PC-9 (cell line): ENCODE results near the gene SLFN12. TPM values are rescaled to one million over a fixed set of nuclear protein-coding genes. Genes with fewer than 3 reads are reported as not detected.
"Not testable (repeated sequence)": the region's sequence is repeated elsewhere in the genome, so short reads cannot be mapped to it uniquely, and the experiment has no call there.

Source experiments
- BruUV-seq: library from RNA; stranded (reverse); fragments of 400-500 nt; replicated peaks from 2 replicates; lab custom pipeline; 2021; lab: Mats Ljungman, UMichigan
- CTCF ChIA-PET: fragments of 300-600 bp; sonication (Branson Sonifier 250); formaldehyde crosslinking; loops from one replicate; lab custom pipeline; 2022; ENCODE audit warnings: antibody characterized with exemption; lab: Charles Lee
- POLR2A ChIA-PET: fragments of 300-600 bp; sonication (Branson Sonifier 250); formaldehyde crosslinking; loops from one replicate; lab custom pipeline; 2022; ENCODE audit warnings: antibody characterized with exemption; ENCODE audit not compliant: unreplicated experiment; lab: Charles Lee
- DNase-seq, 2 experiments: peaks; one replicate each; pipeline versions ENCODE4 v3.0.0 to v3.0.0-alpha.2; 2015 to 2022; ENCODE audit warnings: mixed read lengths in 1 of 2
- H2AFZ ChIP-seq: fragments of 200-600 bp; sonication (generic); 2 replicates; pipeline ENCODE4 v1.8.1; 2017; ENCODE audit warnings: antibody characterized with exemption
- H3F3A ChIP-seq: fragments of 200-600 bp; sonication (generic); 2 replicates; pipeline ENCODE4 v1.8.1; 2017; ENCODE audit warnings: antibody characterized with exemption, mild to moderate bottlenecking, low read depth; ENCODE audit not compliant: insufficient read depth
- H3K27ac ChIP-seq: fragments of 200-600 bp; sonication (generic); 2 replicates; pipeline ENCODE4 v1.6.1; 2016; ENCODE audit warnings: mixed run types
- H3K27me3 ChIP-seq: fragments of 200-600 bp; sonication (generic); 2 replicates; pipeline ENCODE4 v1.6.1; 2016; ENCODE audit warnings: low read depth, mixed run types; ENCODE audit not compliant: insufficient read depth
- H3K36me3 ChIP-seq: fragments of 200-600 bp; sonication (generic); 2 replicates; pipeline ENCODE4 v1.6.1; 2016; ENCODE audit warnings: low read depth, mixed run types
- H3K4me1 ChIP-seq: fragments of 200-600 bp; sonication (generic); replicated peaks from 2 replicates; pipeline ENCODE4 v1.6.1; 2016; ENCODE audit warnings: mixed run types; ENCODE audit not compliant: insufficient read depth
- H3K4me2 ChIP-seq: fragments of 200-600 bp; sonication (generic); 2 replicates; pipeline ENCODE4 v1.6.1; 2017; ENCODE audit warnings: mixed run types
- H3K4me3 ChIP-seq: fragments of 200-600 bp; sonication (generic); 2 replicates; pipeline ENCODE4 v1.6.1; 2016; ENCODE audit warnings: mixed run types
- H3K79me2 ChIP-seq: fragments of 200-600 bp; sonication (generic); 2 replicates; pipeline ENCODE4 v1.6.1; 2017; ENCODE audit warnings: low read depth, mixed run types
- H3K9me2 ChIP-seq: fragments of 200-600 bp; sonication (generic); 2 replicates; pipeline ENCODE4 v1.8.1; 2017; ENCODE audit warnings: mild to moderate bottlenecking; ENCODE audit not compliant: insufficient read depth
- H3K9me3 ChIP-seq: fragments of 200-600 bp; sonication (generic); 2 replicates; pipeline ENCODE4 v1.8.1; 2016; ENCODE audit warnings: low read depth; ENCODE audit not compliant: insufficient read depth
- H4K20me1 ChIP-seq: fragments of 200-600 bp; sonication (generic); 2 replicates; pipeline ENCODE4 v1.8.1; 2017; ENCODE audit not compliant: insufficient read depth
- CTCF ChIP-seq: fragments of 200-600 bp; sonication (generic); conservative IDR thresholded peaks from 2 replicates; pipeline ENCODE4 v1.6.1; 2017; ENCODE audit warnings: mixed run types, antibody characterized with exemption, mild to moderate bottlenecking, moderate library complexity
- EZH2 ChIP-seq: fragments of 200-600 bp; sonication (generic); IDR thresholded peaks from 2 replicates; pipeline ENCODE4 v1.8.0; 2017; ENCODE audit warnings: antibody characterized with exemption, low read depth
- intact Hi-C: fragments of 100-400 bp; cut with micrococcal nuclease; formaldehyde crosslinking; loops from one replicate; pipeline ENCODE4 v1.10.0; 2022; ENCODE audit not compliant: unreplicated experiment
- total RNA-seq: library from RNA; stranded (reverse); gene quantifications from 2 replicates; pipeline ENCODE4 v1.2.3, GENCODE V29; 2021

The SLFN12 gene
- total RNA-seq, 1 experiment from 2014 or later = 14.3 TPM

DNA sequence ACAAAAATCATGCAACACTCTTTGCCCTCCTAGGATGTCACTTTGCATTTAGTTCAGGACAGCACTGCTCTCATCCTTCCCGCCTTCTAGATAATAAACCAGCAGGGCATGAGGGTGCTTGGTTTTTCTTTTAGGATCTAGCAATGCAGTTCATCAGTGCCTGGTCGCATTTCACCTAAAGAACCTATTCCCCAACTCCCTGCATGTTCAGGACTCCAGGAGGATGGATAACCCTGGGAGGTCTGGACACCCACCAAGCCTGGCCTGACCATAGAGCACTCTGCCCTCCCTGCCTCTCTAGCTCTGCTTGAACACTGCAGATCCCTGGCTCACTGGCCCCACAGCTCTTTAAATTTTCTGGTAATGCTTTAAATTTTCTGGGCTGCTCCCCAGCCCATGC, 2.6 kb downstream of the SLFN12 start:
- POLR2A ChIA-PET = no interaction called here
- Histone ChIP-seq H2AFZ (no peak overlapping the region), H3K4me3 (no peak overlapping the region), H4K20me1 (no peaks in the 10 kb centered on the region), H3K79me2 (no peaks in the 10 kb centered on the region), H3K9me3 (no peaks in the 10 kb centered on the region), H3K27me3 (no peaks in the 10 kb centered on the region), H3K27ac (no peak overlapping the region), H3K4me1 (peaks cover 18% of the 10 kb centered on the region), H3K4me2 (no peak overlapping the region), H3K36me3 (no peaks in the 10 kb centered on the region), H3K9me2 (no peaks in the 10 kb centered on the region; the same call in 1 of the 2 replicates), H3F3A (peaks cover 14% of the 10 kb centered on the region)
- CTCF ChIA-PET = no interaction called here
- no peak for TF ChIP-seq EZH2
- no peak for TF ChIP-seq CTCF
- BruUV-seq = no TSS peak
- intact Hi-C loops = loop anchor here (5.0 kb wide), 2 partner anchors 172 to 287 kb away; partner anchors contain the start of gene NLE1
- no peak for DNase-seq

DNA sequence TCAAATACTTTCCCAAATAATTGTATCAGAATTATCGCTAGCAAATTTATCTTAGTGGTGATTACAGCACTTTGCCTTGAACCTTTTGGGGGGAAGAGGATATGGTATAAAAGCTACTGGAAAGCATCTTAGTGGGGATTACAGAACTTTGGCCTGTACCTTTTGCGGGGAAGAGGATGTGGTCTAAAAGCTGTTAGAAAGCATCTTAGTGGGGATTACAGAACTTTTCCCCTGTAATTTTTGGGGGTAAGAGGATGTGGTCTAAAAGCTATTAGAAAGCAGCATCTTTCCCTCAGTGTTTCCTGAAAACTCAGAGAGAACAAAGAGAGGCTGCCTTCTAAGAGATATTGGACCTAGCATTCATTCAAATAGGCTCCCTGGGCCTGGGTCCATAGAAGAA, 4.1 kb downstream of the SLFN12 start:
- no peaks in the 10 kb centered on the region for H3K36me3 ChIP-seq
- CTCF ChIA-PET = no interaction called here
- H3K9me3 ChIP-seq = no peaks in the 10 kb centered on the region
- POLR2A ChIA-PET = no interaction called here
- H3K27ac ChIP-seq = no peak overlapping the region
- intact Hi-C loops = no loop called here
- H3K4me1 ChIP-seq = peaks cover 11% of the 10 kb centered on the region
- H3K9me2 ChIP-seq = no peaks in the 10 kb centered on the region; the same call in 1 of the 2 replicates
- no peak overlapping the region for H3K4me3 ChIP-seq
- no peaks in the 10 kb centered on the region for H3K79me2 ChIP-seq
- BruUV-seq = no TSS peak
- peaks cover 6% of the 10 kb centered on the region; the same call in 1 of the 2 replicates for H3F3A ChIP-seq
- H4K20me1 ChIP-seq = no peaks in the 10 kb centered on the region
- TF ChIP-seq CTCF (no peak), EZH2 (no peak)
- no peak overlapping the region for H2AFZ ChIP-seq
- no peaks in the 10 kb centered on the region for H3K27me3 ChIP-seq
- no peak for DNase-seq
- H3K4me2 ChIP-seq = no peak overlapping the region

GRCh38 chr17:35423761-35424160, 8.5 kb downstream of the SLFN12 start:
- Histone ChIP-seq H3K4me3 (no peak overlapping the region), H3K27ac (no peak overlapping the region), H3K9me3 (no peaks in the 10 kb centered on the region), H3K27me3 (no peaks in the 10 kb centered on the region), H3K9me2 (no peaks in the 10 kb centered on the region), H3K4me1 (no peaks in the 10 kb centered on the region), H3K79me2 (no peaks in the 10 kb centered on the region), H3K4me2 (no peak overlapping the region), H3F3A (no peaks in the 10 kb centered on the region), H4K20me1 (no peaks in the 10 kb centered on the region), H2AFZ (no peak overlapping the region), H3K36me3 (no peaks in the 10 kb centered on the region)
- BruUV-seq = no TSS peak
- no peak for TF ChIP-seq EZH2
- no peak for TF ChIP-seq CTCF
- intact Hi-C loops = no loop called here
- no peak for DNase-seq
- POLR2A ChIA-PET = no interaction called here
- CTCF ChIA-PET = no interaction called here

DNA sequence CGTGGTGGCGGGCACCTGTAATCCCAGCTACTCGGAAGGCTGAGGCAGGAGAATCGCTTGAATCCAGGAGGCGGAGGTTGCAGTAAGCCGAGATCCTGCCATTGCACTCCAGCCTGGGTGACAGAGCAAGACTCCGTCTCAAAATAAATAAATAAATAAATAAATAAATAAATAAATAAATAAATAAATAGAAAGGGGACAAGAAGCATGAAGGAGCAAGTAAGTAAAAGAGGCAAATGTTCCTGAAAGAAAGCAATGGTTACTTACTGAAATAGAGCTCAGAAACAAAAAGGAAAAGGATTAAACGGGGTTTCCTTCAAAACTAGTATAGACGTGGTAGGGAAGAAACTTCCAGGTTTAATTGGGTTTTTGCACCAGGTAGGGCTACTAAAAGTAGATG, 11.2 kb downstream of the SLFN12 start:
- H3K4me2 ChIP-seq, H4K20me1 ChIP-seq, intact Hi-C loops, H3F3A ChIP-seq, H3K27me3 ChIP-seq, H2AFZ ChIP-seq, H3K9me3 ChIP-seq, H3K4me1 ChIP-seq, CTCF ChIA-PET, H3K4me3 ChIP-seq, H3K27ac ChIP-seq, H3K36me3 ChIP-seq, POLR2A ChIA-PET, DNase-seq, H3K79me2 ChIP-seq, H3K9me2 ChIP-seq, BruUV-seq: not testable (repeated sequence)
